WTC11 (cell line): ENCODE measurements around the gene RBM38. TPM values are rescaled to one million over a fixed set of nuclear protein-coding genes. Genes with fewer than 3 reads are reported as not detected.

ENCODE experiments used
- ATAC-seq: fragments of 200-7000 bp; cut with Tn5 transposase; 2 replicates; pipeline ENCODE4 v1.10.0; 2021; ENCODE audit warnings: mild to moderate bottlenecking, moderate library complexity
- CTCF ChIA-PET: fragments of 300-600 bp; sonication (Branson Sonifier 250); formaldehyde crosslinking; loops from one replicate; lab custom pipeline; 2021; ENCODE audit warnings: antibody characterized with exemption; lab: Charles Lee
- POLR2A ChIA-PET: fragments of 350-600 bp; sonication (Branson Sonifier 250); formaldehyde crosslinking; loops from one replicate; lab custom pipeline; 2021; ENCODE audit warnings: antibody characterized with exemption; lab: Charles Lee
- DNase-seq: peaks from one replicate; pipeline ENCODE4 v3.0.0; 2021; ENCODE audit warnings: low spot score
- H3K27ac Mint-ChIP-seq: 2 replicates; pipeline ENCODE4 v1.8.0; 2021; ENCODE audit warnings: mixed read lengths
- H3K27me3 Mint-ChIP-seq: 2 replicates; pipeline ENCODE4 v1.8.0; 2021; ENCODE audit warnings: low read depth, mild to moderate bottlenecking, moderate library complexity, mixed read lengths
- H3K36me3 Mint-ChIP-seq: 2 replicates; pipeline ENCODE4 v1.8.0; 2021; ENCODE audit warnings: mixed read lengths
- H3K4me1 Mint-ChIP-seq: 2 replicates; pipeline ENCODE4 v1.8.0; 2022; ENCODE audit warnings: mixed read lengths
- H3K4me3 Mint-ChIP-seq: 2 replicates; pipeline ENCODE4 v1.8.0; 2021; ENCODE audit warnings: mild to moderate bottlenecking, moderate library complexity, mixed read lengths
- H3K9me3 Mint-ChIP-seq: 2 replicates; pipeline ENCODE4 v1.8.0; 2021; ENCODE audit warnings: mixed read lengths
- AFF4 ChIP-seq: sonication (generic); formaldehyde crosslinking; IDR thresholded peaks from 2 replicates; pipeline ENCODE4 v1.8.1; 2023; ENCODE audit warnings: mild to moderate bottlenecking, missing genetic modification reagents, borderline replicate concordance
- CBFB ChIP-seq: sonication (generic); formaldehyde crosslinking; IDR thresholded peaks from 2 replicates; pipeline ENCODE4 v1.8.1; 2022; ENCODE audit warnings: mild to moderate bottlenecking, low read depth, missing genetic modification reagents
- CREB1 ChIP-seq: sonication (generic); formaldehyde crosslinking; IDR thresholded peaks from 2 replicates; pipeline ENCODE4 v1.8.0; 2023; ENCODE audit warnings: mild to moderate bottlenecking, missing genetic modification reagents
- CREM ChIP-seq: sonication (generic); formaldehyde crosslinking; IDR thresholded peaks from 2 replicates; pipeline ENCODE4 v1.8.1; 2022; ENCODE audit warnings: mild to moderate bottlenecking, missing genetic modification reagents, moderate library complexity
- E2F5 ChIP-seq: sonication (generic); formaldehyde crosslinking; IDR thresholded peaks from 2 replicates; pipeline ENCODE4 v1.8.1; 2022; ENCODE audit warnings: mild to moderate bottlenecking, moderate library complexity, missing genetic modification reagents
- ETV6 ChIP-seq: sonication (generic); formaldehyde crosslinking; IDR thresholded peaks from 2 replicates; pipeline ENCODE4 v1.8.1; 2022; ENCODE audit warnings: mild to moderate bottlenecking, missing genetic modification reagents
- GRHL2 ChIP-seq: fragments of 250-450 bp; sonication (Bioruptor Pico); IDR thresholded peaks from 2 replicates; pipeline ENCODE4 v1.8.0; 2022; ENCODE audit warnings: mild to moderate bottlenecking, moderate library complexity; ENCODE audit not compliant: insufficient replicate concordance, severe bottlenecking
- HMGA2 ChIP-seq: fragments of 250-450 bp; sonication (Bioruptor Pico); IDR thresholded peaks from 2 replicates; pipeline ENCODE4 v1.4.0; 2021; ENCODE audit warnings: mild to moderate bottlenecking, moderate library complexity
- JUN ChIP-seq: sonication (generic); formaldehyde crosslinking; IDR thresholded peaks from 2 replicates; pipeline ENCODE4 v1.8.0; 2023; ENCODE audit warnings: mild to moderate bottlenecking, missing genetic modification reagents
- MAX ChIP-seq: sonication (generic); formaldehyde crosslinking; IDR thresholded peaks from 2 replicates; pipeline ENCODE4 v1.8.0; 2022; ENCODE audit warnings: mild to moderate bottlenecking, missing genetic modification reagents
- MLX ChIP-seq: sonication (generic); formaldehyde crosslinking; IDR thresholded peaks from 2 replicates; pipeline ENCODE4 v1.8.1; 2023; ENCODE audit warnings: mild to moderate bottlenecking, missing genetic modification reagents, moderate library complexity
- NR3C1 ChIP-seq: sonication (generic); formaldehyde crosslinking; conservative IDR thresholded peaks from 2 replicates; pipeline ENCODE4 v1.8.1; 2023; ENCODE audit warnings: low read depth, mild to moderate bottlenecking, missing genetic modification reagents
- OVOL2 ChIP-seq: fragments of 250-450 bp; sonication (Bioruptor Pico); IDR thresholded peaks from 2 replicates; pipeline ENCODE4 v1.9.0; 2021; ENCODE audit warnings: mild to moderate bottlenecking, borderline replicate concordance
- PREB ChIP-seq: sonication (generic); formaldehyde crosslinking; IDR thresholded peaks from 2 replicates; pipeline ENCODE4 v1.8.1; 2022; ENCODE audit warnings: mild to moderate bottlenecking, missing genetic modification reagents, moderate library complexity, borderline replicate concordance
- SMAD3 ChIP-seq: sonication (generic); formaldehyde crosslinking; IDR thresholded peaks from 2 replicates; pipeline ENCODE4 v1.8.0; 2022; ENCODE audit warnings: missing genetic modification reagents, mild to moderate bottlenecking, borderline replicate concordance
- SOX15 ChIP-seq: fragments of 250-450 bp; sonication (Bioruptor Pico); IDR thresholded peaks from 2 replicates; pipeline ENCODE4 v1.9.0; 2021; ENCODE audit warnings: mild to moderate bottlenecking
- TCF7 ChIP-seq: sonication (generic); formaldehyde crosslinking; IDR thresholded peaks from 2 replicates; pipeline ENCODE4 v1.8.0; 2022; ENCODE audit warnings: mild to moderate bottlenecking, low read depth, missing genetic modification reagents, moderate library complexity
- TEAD1 ChIP-seq: sonication (generic); formaldehyde crosslinking; IDR thresholded peaks from 2 replicates; pipeline ENCODE4 v1.8.0; 2022; ENCODE audit warnings: mild to moderate bottlenecking, missing genetic modification reagents
- TP53 ChIP-seq: sonication (generic); formaldehyde crosslinking; IDR thresholded peaks from 2 replicates; pipeline ENCODE4 v1.8.1; 2023; ENCODE audit warnings: mild to moderate bottlenecking, missing genetic modification reagents
- ZSCAN18 ChIP-seq: fragments of 250-450 bp; sonication (Bioruptor Pico); IDR thresholded peaks from 2 replicates; pipeline ENCODE4 v2.1.2; 2022; ENCODE audit warnings: mild to moderate bottlenecking, moderate library complexity
- total RNA-seq: library from RNA; stranded (reverse); gene quantifications from 3 replicates; pipeline ENCODE4 v1.2.3, GENCODE V29; 2021

RBM38 gene
- total RNA-seq, 1 experiment from 2014 or later, result 69.0 TPM

- no peak for TF ChIP-seq AFF4
Observed at GRCh38 chr20:57414867-57415592, 23.8 kb downstream of the RBM38 start (continued).

GRCh38 chr20:57415771-57416170 is 24.6 kb downstream of the RBM38 start:
- POLR2A ChIA-PET, result no interaction called here
- H3K27ac Mint-ChIP-seq, result no peak overlapping the region

More at GRCh38 chr20:57415771-57416170, 24.6 kb downstream of the RBM38 start:
- Mint-ChIP-seq H3K27me3 (no peaks in the 10 kb centered on the region), H3K36me3 (no peaks in the 10 kb centered on the region), H3K9me3 (no peaks in the 10 kb centered on the region), H3K4me3 (no peak overlapping the region), H3K4me1 (no peaks in the 10 kb centered on the region)
- ATAC-seq (no peak), DNase-seq (no peak)
- CTCF ChIA-PET, result interaction anchor here (1.0 to 1.3 kb wide), 2 partner anchors 18 to 83 kb away, joined by 3 to 4 read pairs; no protein-coding TSS in a partner anchor
- no peak for TF ChIP-seq NR3C1 (CRISPR knock-in tag)
- TF ChIP-seq TP53, result no peak
- TF ChIP-seq GRHL2 (CRISPR knock-in tag), result no peak
- no peak for TF ChIP-seq TCF7
- no peak for TF ChIP-seq TEAD1 (CRISPR knock-in tag)
- TF ChIP-seq ZSCAN18, result no peak
- no peak for TF ChIP-seq HMGA2 (CRISPR knock-in tag)
- no peak for TF ChIP-seq AFF4
- no peak for TF ChIP-seq CBFB (CRISPR knock-in tag)
- TF ChIP-seq MLX (CRISPR knock-in tag), result no peak
- no peak for TF ChIP-seq E2F5 (CRISPR knock-in tag)
- TF ChIP-seq ETV6 (CRISPR knock-in tag), result no peak
- TF ChIP-seq PREB (CRISPR knock-in tag), result no peak
- no peak for TF ChIP-seq CREB1 (CRISPR knock-in tag)
- TF ChIP-seq CREM, result no peak
- TF ChIP-seq SMAD3, result no peak
- TF ChIP-seq SOX15 (CRISPR knock-in tag), result no peak
- no peak for TF ChIP-seq OVOL2
- no peak for TF ChIP-seq JUN
- TF ChIP-seq MAX (CRISPR knock-in tag), result no peak
